ENCODE results near the gene SFI1.

The SFI1 gene

DNA sequence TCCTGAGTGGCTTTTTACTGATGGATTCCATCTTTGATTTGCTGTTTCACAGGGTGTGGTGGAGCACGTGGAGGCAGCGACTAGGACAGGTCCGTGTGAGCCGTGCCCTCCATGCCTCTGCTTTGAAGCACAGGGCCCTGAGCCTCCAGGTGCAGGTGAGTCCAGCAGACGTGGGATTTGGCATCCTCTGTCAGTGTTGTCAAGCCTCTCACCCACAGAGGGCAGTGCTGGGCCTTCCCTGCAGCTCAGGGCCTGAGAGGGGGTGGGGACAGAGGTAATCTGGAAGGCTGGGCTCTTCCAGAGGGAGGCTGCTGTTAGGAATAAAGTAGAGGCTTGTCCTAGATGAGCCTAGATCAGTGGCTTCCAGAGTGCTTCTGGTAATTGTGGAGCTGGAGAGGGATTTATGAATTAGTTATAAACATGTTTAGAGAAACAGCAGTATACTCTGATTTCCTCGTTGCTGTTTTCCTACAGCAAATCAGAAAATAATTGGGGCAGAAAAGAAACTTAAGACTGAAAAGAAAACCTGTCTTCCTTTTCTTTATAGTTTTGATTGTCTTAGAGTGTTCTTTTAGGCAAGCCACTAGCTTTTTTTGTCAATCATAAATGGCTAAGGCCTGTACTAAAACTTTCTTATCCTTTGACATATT is 65.0 kb downstream of the SFI1 start:
- peaks cover 12% of the 10 kb centered on the region for H3K4me1 Mint-ChIP-seq
- H3K27me3 Mint-ChIP-seq: no peaks in the 10 kb centered on the region
- no peaks in the 10 kb centered on the region for H3K9me3 Mint-ChIP-seq
- H3K4me3 Mint-ChIP-seq: no peak overlapping the region
- peak overlapping the region; percentile 5 to 77 for H3K27ac Mint-ChIP-seq
- ATAC-seq (peak; percentile 82), DNase-seq (peak; percentile 28 to 53)

GRCh38 chr22:31561970-31562369 is 65.6 kb downstream of the SFI1 start:
- no peak for DNase-seq
- H3K27ac Mint-ChIP-seq: no peak overlapping the region
- H3K9me3 Mint-ChIP-seq: no peaks in the 10 kb centered on the region
- no peak for ATAC-seq
- H3K4me3 Mint-ChIP-seq: no peak overlapping the region
- peaks cover 8% of the 10 kb centered on the region for H3K4me1 Mint-ChIP-seq
- no peaks in the 10 kb centered on the region for H3K27me3 Mint-ChIP-seq

- H3K4me1 Mint-ChIP-seq: peaks cover 20% of the 10 kb centered on the region
- no peaks in the 10 kb centered on the region for H3K27me3 Mint-ChIP-seq
- ATAC-seq: no peak
- no peak for DNase-seq
- peak overlapping the region; percentile 20 to 66 for H3K27ac Mint-ChIP-seq
- no peaks in the 10 kb centered on the region for H3K9me3 Mint-ChIP-seq
- H3K4me3 Mint-ChIP-seq: no peak overlapping the region
Measured at GRCh38 chr22:31566484-31566883, 70.1 kb downstream of the SFI1 start.

DNA sequence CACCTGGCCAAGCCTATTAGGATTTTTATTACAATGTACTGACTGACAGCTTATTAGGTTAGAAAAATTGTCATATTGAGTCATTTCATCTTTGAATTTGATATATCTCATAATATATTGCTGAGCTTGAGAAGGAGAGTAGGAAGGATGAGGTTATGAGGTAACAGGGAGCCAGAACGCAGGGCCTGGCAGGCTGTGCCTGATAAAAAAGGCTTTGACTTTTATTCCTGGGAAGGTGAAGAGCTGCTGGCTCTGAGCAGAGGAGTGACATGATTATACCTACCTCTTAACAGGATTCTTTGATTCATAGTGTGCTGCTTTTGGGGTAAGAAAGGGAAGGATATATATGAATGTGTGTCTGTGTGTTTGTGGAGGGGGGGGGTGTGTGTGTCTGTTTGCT is 70.9 kb downstream of the SFI1 start:
- Mint-ChIP-seq H3K4me3 (no peak overlapping the region), H3K9me3 (no peaks in the 10 kb centered on the region), H3K4me1 (peaks cover 19% of the 10 kb centered on the region), H3K27ac (peak overlapping the region; percentile 35 to 42), H3K27me3 (no peaks in the 10 kb centered on the region)
- ATAC-seq (no peak), DNase-seq (no peak)

GRCh38 chr22:31567702-31568101 is 71.4 kb downstream of the SFI1 start:
- Mint-ChIP-seq H3K4me1 (peaks cover 19% of the 10 kb centered on the region), H3K27me3 (no peaks in the 10 kb centered on the region), H3K4me3 (no peak overlapping the region), H3K9me3 (no peaks in the 10 kb centered on the region), H3K27ac (no peak overlapping the region)
- ATAC-seq (no peak), DNase-seq (no peak)

GRCh38 chr22:31569126-31569525 is 72.8 kb downstream of the SFI1 start:
- DNase-seq (no peak), ATAC-seq (no peak)
- H3K4me3 Mint-ChIP-seq: no peak overlapping the region
- no peaks in the 10 kb centered on the region for H3K9me3 Mint-ChIP-seq
- H3K27me3 Mint-ChIP-seq: no peaks in the 10 kb centered on the region
- H3K27ac Mint-ChIP-seq: peak overlapping the region in 1 of 2 donors; percentile 88
- H3K4me1 Mint-ChIP-seq: peaks cover 19% of the 10 kb centered on the region

- no peak for DNase-seq
- Mint-ChIP-seq H3K9me3 (no peaks in the 10 kb centered on the region), H3K27ac (peak overlapping the region in 1 of 2 donors; percentile 51), H3K27me3 (no peaks in the 10 kb centered on the region), H3K4me1 (peaks cover 10% of the 10 kb centered on the region), H3K4me3 (no peak overlapping the region)
- ATAC-seq: no peak
Measured at GRCh38 chr22:31572939-31573338, 76.6 kb downstream of the SFI1 start.

DNA sequence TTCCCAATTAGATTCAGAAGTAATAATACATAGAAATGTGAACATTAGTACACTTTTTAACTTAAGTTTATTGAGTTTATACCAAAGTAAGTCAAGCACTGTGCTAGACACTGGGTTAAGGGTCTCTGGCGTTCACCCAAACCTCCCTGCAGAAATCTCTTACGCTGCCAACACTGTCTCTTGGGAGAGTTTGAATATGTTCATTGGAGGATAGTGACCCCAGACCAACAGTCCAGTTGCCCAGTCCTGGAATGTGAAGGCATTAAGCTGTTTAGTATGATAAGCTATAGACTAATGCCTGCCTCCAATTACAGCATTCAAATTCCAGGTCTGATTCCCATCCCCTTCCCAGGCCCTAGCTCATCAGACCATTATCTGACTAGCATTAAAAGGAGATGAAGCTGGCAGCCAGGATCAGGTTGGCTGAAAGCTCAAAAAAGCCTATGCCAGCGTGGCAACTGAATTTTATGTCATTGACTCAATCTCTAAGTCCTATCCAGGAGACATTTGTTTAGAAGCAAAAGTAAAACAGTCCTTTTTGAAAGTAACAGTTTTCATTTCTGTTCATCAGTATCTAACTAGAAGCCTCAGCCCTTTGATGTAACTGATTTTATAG is 77.8 kb downstream of the SFI1 start:
- peaks cover 9% of the 10 kb centered on the region for H3K4me1 Mint-ChIP-seq
- ATAC-seq: no peak
- no peaks in the 10 kb centered on the region for H3K27me3 Mint-ChIP-seq
- H3K27ac Mint-ChIP-seq: peak overlapping the region; percentile 13 to 87
- no peaks in the 10 kb centered on the region for H3K9me3 Mint-ChIP-seq
- H3K4me3 Mint-ChIP-seq: no peak overlapping the region
- no peak for DNase-seq

GRCh38 chr22:31575190-31575589 is 78.9 kb downstream of the SFI1 start:
- ATAC-seq (no peak), DNase-seq (no peak)
- no peaks in the 10 kb centered on the region for H3K27me3 Mint-ChIP-seq
- peak overlapping the region in 1 of 2 donors; percentile 33 for H3K27ac Mint-ChIP-seq
- H3K4me1 Mint-ChIP-seq: peaks cover 7% of the 10 kb centered on the region
- no peaks in the 10 kb centered on the region for H3K9me3 Mint-ChIP-seq
- H3K4me3 Mint-ChIP-seq: no peak overlapping the region

DNA sequence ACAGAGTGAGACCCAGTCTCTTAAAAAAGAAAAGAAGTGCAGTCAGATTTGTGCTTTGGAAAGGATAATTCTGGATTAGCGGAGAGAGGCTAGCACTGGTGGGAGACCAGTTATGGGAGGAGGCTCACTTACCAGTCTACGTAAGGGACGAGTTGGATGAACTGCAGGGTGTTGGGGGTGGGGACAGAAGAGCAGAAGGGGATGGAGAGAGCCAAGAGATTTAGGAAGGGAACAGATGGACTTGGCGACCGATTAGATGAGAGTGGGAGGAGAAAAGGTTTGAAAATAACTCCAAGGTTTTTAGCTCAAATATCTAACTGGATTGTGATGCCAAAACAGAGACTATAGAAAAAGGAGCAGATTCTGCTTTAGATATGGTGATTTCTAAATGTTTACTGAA is 81.4 kb downstream of the SFI1 start:
- ATAC-seq: no peak
- no peak for DNase-seq
- Mint-ChIP-seq H3K4me3 (no peak overlapping the region), H3K4me1 (peaks cover 12% of the 10 kb centered on the region), H3K9me3 (no peaks in the 10 kb centered on the region), H3K27ac (peak overlapping the region in 1 of 2 donors; percentile 1), H3K27me3 (no peaks in the 10 kb centered on the region)

- H3K9me3 Mint-ChIP-seq: no peaks in the 10 kb centered on the region
- DNase-seq (no peak), ATAC-seq (no peak)
- no peak overlapping the region for H3K27ac Mint-ChIP-seq
- H3K4me3 Mint-ChIP-seq: no peak overlapping the region
- H3K4me1 Mint-ChIP-seq: peaks cover 16% of the 10 kb centered on the region
- no peaks in the 10 kb centered on the region for H3K27me3 Mint-ChIP-seq
Measured at GRCh38 chr22:31578171-31578570, 81.8 kb downstream of the SFI1 start.

GRCh38 chr22:31579835-31580242 is 83.5 kb downstream of the SFI1 start:
- Mint-ChIP-seq H3K27ac (peak overlapping the region in 1 of 2 donors; percentile 3), H3K9me3 (no peaks in the 10 kb centered on the region), H3K4me3 (no peak overlapping the region), H3K27me3 (no peaks in the 10 kb centered on the region), H3K4me1 (peaks cover 33% of the 10 kb centered on the region)
- ATAC-seq (no peak), DNase-seq (no peak)

- Mint-ChIP-seq H3K9me3 (no peaks in the 10 kb centered on the region), H3K27ac (peak overlapping the region; percentile 46 to 85), H3K4me3 (no peak overlapping the region), H3K27me3 (no peaks in the 10 kb centered on the region), H3K4me1 (peaks cover 47% of the 10 kb centered on the region)
- DNase-seq (no peak), ATAC-seq (no peak)
Measured at GRCh38 chr22:31583861-31584485, 87.6 kb downstream of the SFI1 start.

DNA sequence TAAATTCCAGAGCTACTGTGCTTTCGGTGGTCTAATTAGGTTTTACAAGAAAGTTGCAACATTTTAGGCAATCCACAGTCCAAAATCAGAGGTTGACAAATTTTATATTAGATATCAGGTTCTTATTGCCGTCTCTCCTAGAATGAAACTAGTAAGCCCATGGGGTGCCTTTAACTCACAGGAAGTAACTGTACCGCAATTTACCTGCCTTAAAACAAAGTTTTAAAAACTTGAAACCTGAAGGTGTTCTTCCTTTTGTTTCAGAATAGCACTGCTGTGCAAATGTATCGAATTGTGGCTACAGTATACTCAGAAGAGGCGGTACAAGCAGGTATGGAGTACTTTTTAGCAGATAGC is 88.4 kb downstream of the SFI1 start:
- DNase-seq (no peak), ATAC-seq (no peak)
- Mint-ChIP-seq H3K4me3 (no peak overlapping the region), H3K9me3 (no peaks in the 10 kb centered on the region), H3K27me3 (no peaks in the 10 kb centered on the region), H3K4me1 (peaks cover 47% of the 10 kb centered on the region), H3K27ac (no peak overlapping the region)

GRCh38 chr22:31585161-31585859 is 89.0 kb downstream of the SFI1 start:
- ATAC-seq (no peak), DNase-seq (no peak)
- no peak overlapping the region for H3K27ac Mint-ChIP-seq
- H3K4me1 Mint-ChIP-seq: peaks cover 47% of the 10 kb centered on the region
- no peaks in the 10 kb centered on the region for H3K9me3 Mint-ChIP-seq
- H3K4me3 Mint-ChIP-seq: no peak overlapping the region
- no peaks in the 10 kb centered on the region for H3K27me3 Mint-ChIP-seq

Measured in stimulated activated naive CD8-positive, alpha-beta T cell treated with anti-CD3 and anti-CD28 coated beads, Interleukin-15, amount 100 ng/mL, for 72 hours (primary cell).